Choroid plexus epithelial cell (primary cell): ENCODE data around the gene PROCR.
"Not testable (repeated sequence)": the region's sequence is repeated elsewhere in the genome, so short reads cannot be mapped to it uniquely, and the experiment has no call there.

Experiments used
- DNase-seq: peaks from one replicate; pipeline ENCODE4 v3.0.0-alpha.2; 2010; ENCODE audit warnings: low read depth
- H3K4me3 ChIP-seq: 2 replicates; pipeline ENCODE4 v1.5.1; 2011; ENCODE audit warnings: low read depth, mild to moderate bottlenecking, control low read depth, low read length, moderate library complexity
- CTCF ChIP-seq: conservative IDR thresholded peaks from 2 replicates; pipeline ENCODE4 v1.5.1; 2011; ENCODE audit warnings: low read depth, mild to moderate bottlenecking, control low read depth, inconsistent platforms, low read length, moderate library complexity

Gene PROCR

GRCh38 chr20:35165221-35166185 is 6.4 kb upstream of the PROCR start:
- no peak for DNase-seq
- no peak overlapping the region for H3K4me3 ChIP-seq
- TF ChIP-seq CTCF, result no peak

- TF ChIP-seq CTCF, result no peak
- H3K4me3 ChIP-seq, result no peak overlapping the region
- DNase-seq, result peak; percentile 25
Measured at GRCh38 chr20:35166242-35166830, 5.5 kb upstream of the PROCR start.

GRCh38 chr20:35167787-35168186 is 4.1 kb upstream of the PROCR start:
- no peak for TF ChIP-seq CTCF
- DNase-seq, result no peak
- H3K4me3 ChIP-seq, result no peak overlapping the region

- DNase-seq, H3K4me3 ChIP-seq: not testable (repeated sequence)
Measured at GRCh38 chr20:35168701-35169409, 3.0 kb upstream of the PROCR start.

GRCh38 chr20:35171438-35171752 is 477 bp upstream of the PROCR start:
- peak overlapping the region; percentile 56 for H3K4me3 ChIP-seq
- DNase-seq, result no peak
- TF ChIP-seq CTCF, result no peak

- no peak overlapping the region for H3K4me3 ChIP-seq
- no peak for TF ChIP-seq CTCF
- DNase-seq, result no peak
Measured at GRCh38 chr20:35172434-35172806, 548 bp downstream of the PROCR start.

GRCh38 chr20:35173576-35174192 is 1.8 kb downstream of the PROCR start:
- TF ChIP-seq CTCF, result no peak
- H3K4me3 ChIP-seq, result no peak overlapping the region
- DNase-seq, result no peak
